GM19467 (cell line): ENCODE data around the gene HTR3D.
"Not testable (repeated sequence)": the region's sequence is repeated elsewhere in the genome, so short reads cannot be mapped to it uniquely, and the experiment has no call there.

Experiments
- ATAC-seq: cut with Tn5 transposase; IDR thresholded peaks from one replicate; pipeline ENCODE4 v1.9.1; 2021; ENCODE audit warnings: mild to moderate bottlenecking, moderate library complexity; ENCODE audit not compliant: unreplicated experiment

Gene HTR3D

DNA sequence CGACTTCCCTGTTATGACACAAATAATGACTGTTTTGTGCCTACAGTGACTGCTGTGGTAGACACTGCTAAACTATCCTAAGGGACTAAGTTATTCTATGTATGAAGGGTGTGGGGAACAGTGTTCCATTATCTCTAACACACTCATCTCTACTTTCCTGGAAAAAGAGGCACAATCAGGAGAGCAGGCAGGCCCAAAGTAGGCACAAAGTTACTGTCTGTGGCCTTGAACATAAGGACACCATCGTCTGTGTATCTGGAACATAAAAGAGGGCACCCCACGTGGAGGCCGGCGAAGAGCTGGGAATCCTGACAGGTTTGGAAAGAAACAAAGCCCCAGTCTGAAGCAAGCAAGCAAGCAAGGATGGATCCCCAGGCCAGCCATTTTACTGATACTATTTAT lies 15.4 kb upstream of the HTR3D start:
- no peak for ATAC-seq

DNA sequence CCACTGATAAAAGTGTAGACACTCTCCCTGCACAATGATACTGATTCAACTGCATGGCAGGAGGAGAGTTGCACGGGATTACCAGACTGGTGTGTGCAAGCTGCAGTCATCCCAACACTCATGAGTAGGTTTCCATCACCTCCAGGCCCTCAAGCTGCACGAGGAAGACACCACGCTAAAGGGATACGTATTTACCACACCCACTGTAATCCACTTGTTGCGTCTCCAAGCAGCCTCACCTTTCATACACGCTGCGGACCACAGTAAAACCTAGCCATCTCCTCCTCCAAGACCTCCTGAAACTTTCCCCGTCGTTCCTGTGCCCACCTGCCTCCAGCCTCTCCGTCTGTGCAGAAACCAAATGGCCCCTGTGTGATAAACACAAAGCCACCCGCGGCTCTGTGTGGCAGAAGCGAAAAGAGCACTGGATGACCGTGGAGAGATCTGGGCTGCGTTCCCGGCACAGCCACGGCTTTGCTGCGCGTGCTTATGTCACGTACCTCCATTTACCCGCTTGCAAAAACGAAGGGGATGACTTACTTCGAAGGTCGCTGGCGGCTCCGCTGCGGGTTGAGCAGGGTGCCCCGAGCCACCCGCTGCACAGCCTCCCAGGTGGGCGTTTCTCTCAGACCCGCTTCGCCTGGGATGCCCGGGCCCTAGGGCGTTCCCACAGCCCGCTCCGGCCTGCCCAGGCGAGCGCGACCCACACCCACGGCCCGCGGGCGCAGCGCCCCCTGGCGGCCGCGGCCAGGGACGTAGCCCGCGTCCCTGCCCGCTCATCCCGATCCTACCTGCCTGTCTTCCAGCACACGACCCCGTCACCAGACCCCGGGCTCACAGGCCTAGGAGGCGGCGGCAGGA lies 14.5 kb upstream of the HTR3D start:
- ATAC-seq, result peak; percentile 73

DNA sequence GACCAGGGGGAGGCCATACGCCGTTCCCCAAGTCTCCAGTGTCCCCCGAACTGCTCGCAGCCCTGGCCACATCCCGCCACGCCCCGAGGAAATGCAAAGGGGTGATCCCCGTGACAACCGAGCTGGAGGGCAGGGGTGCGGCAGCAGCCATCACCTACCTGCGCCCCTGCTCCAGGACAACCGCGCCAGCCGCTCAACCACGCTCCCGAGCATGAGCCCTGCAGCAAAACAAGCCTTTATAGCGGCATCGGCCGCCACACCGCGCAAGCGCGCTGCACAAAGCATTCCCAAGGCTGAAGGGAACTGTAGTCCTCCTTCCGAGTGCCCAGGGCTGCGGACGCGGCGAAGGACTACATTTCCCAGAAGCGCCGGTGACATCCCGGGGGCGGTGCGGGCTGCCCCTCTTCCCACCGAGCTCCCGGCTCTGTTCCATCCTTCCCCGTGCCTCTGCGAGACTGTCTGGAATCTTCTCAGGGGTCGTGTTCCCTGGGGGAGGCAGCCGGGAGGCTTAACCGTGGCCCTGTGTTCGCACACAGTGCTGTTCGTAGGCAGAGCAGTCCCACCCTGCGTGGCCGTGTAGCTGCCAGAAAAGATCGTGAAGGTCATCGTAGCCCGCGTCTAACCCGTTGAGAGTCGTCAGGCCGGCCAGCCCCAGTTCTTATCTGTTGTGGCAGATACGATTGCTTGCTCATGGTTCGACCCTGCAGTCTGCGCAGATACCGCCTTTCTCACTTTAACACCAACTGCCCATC lies 13.7 kb upstream of the HTR3D start, which contains the start of gene ABCC5:
Gene ABCC5 (minus strand): TSS at position 213 of the 752 bp plus-strand sequence. CDS start 3,492 bp downstream, outside the sequence.
- peak; percentile 97 for ATAC-seq

DNA sequence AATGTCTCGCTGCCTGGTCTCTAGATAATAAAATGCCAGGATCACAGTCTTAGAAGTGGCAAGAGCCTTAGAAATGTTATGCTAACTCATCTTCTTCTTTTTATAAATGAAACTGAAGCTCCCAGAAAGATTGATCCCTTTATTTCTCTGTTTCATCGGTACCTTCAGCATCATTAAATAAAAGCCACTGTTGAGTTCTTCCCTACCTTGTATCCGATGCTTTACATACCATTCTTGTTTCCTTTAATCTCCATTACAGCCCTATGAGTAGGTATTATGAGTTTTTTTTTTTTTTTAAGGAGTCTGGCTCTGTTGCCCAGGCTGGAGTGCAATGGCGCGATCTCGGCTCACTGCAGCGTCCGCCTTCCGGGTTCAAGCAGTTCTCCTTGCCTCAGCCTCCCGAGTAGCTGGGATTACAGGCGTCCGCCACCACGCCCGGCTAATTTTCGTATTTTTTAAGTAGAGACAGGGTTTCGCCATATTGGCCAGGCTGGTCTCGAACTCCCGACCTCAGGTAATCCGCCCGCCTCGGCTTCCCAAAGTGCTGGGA lies 13.0 kb upstream of the HTR3D start:
- no peak for ATAC-seq

DNA sequence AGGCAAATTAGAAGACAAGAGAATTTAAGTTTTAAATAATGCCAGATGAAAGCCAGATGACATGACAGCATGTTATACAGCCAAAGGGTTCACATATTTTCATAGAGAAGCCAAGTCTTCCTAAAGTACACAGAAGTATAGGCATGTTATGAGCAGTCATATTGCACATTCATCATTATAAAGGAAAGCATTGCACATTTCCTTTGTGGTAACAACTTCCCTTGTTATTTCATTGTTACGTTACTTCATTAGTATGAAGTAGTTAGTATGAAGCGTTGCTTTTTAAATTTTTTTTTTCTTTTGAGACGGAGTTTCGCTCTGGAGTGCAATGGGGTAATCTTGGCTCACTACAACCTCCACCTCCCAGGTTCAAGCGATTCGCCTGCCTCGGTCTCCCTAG lies 9.2 kb upstream of the HTR3D start:
- no peak for ATAC-seq

DNA sequence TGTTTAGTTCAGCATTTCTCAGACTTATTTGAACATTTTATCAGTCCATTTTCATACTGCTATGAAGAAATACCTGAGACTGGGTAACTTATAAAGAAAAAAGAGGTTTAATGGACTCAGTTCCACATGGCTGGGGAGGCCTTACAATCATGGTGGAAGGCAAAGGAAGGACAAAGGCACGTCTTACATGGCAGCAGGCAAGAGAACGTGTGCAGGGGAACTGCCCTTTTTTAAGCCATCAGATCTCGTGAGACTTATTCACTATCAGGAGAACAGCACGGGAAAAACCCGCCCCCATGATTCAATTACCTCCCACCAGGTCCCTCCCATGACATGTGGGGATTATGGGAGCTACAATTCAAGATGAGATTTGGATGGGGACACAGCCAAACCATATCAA lies 6.3 kb upstream of the HTR3D start:
- ATAC-seq, result not testable (repeated sequence)

DNA sequence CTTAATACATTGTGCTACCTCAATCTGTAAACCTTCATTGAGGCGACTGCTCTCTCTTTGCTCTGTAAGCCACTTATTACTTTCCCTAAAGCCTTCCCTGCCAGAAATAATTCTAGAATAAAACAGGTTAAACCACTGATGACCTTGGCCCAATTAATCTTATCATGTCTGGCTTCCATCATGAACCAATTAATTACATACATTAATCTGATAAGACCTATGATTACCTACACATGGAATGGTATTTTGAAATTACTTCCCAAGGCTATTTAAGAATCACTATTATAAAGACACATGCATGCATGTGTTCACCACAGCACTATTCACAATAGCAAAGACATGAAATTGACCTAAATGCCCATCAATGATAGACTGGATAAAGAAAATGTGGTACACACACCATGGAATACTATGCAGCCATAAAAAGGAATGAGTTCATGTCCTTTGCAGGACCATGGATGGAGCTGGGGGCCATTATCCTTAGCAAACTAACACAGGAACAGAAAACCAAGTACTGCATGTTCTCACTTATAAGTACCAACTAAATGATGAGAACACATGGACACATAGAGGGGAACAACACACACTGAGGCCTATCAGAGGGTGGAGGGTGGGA lies 3.2 kb upstream of the HTR3D start:
- ATAC-seq, result not testable (repeated sequence)

DNA sequence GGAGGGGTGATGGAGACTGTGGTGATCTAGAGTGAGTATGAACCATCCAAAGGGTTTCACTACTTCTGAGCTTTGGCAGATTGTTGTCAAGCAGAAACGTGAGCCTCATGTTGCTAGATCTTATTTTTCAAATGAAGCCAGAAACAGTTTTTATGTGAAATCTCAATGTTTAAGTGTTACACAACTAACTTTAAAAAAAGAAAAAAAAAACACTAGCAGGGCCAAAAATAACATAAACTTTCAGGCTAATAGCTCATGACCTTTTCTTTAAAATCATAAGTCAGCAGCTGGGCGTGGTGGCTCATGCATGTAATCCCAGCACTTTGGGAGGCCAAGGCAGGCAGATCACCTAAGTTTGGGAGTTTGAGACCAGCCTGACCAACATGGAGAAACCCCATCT lies 2.1 kb upstream of the HTR3D start:
- no peak for ATAC-seq

DNA sequence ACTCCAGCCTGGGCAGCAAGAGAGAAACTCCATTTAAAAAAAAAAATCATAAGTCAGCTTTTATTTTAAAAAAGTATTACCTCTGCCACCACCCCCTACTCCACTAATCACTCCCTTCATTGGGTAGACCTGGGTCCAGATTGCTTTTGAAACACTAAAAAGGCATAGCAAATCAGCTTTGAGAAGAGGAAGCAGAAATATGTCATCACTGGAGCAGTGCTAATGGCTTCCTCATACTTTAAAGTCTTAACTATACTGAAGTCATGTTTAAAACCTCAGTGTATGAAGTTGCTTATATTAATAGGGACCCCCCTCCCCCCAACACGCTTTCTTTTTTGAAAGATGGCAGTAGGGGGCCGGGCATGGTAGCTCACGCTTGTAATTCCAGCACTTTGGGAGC lies 1.0 kb upstream of the HTR3D start:
- ATAC-seq, result no peak

DNA sequence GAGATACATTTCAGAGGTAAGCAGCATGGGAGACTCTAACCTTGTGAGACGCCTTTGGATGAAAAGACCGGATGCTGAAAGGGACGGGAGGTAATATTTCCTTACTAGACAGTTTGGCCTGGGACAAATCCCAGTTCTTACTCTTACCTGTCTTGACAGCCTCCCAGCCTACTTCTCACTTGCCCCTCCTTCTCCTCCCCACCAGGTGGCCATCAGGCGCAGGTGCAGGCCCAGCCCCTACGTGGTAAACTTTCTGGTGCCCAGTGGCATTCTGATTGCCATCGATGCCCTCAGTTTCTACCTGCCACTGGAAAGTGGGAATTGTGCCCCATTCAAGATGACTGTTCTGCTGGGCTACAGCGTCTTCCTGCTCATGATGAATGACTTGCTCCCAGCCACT lies 6.3 kb downstream of the HTR3D start:
- ATAC-seq, result no peak

DNA sequence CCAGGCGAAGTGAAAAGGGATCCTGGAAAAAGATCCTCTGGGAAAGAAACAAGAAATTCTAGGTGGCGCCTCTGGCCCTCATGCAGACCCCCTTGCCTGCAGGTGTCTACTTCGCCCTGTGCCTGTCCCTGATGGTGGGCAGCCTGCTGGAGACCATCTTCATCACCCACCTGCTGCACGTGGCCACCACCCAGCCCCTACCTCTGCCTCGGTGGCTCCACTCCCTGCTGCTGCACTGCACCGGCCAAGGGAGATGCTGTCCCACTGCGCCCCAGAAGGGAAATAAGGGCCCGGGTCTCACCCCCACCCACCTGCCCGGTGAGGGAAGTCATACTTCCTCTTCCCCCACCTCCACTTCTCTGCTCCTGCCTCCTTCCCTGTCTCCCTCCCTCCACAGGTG lies 6.8 kb downstream of the HTR3D start:
- ATAC-seq, result not testable (repeated sequence)

DNA sequence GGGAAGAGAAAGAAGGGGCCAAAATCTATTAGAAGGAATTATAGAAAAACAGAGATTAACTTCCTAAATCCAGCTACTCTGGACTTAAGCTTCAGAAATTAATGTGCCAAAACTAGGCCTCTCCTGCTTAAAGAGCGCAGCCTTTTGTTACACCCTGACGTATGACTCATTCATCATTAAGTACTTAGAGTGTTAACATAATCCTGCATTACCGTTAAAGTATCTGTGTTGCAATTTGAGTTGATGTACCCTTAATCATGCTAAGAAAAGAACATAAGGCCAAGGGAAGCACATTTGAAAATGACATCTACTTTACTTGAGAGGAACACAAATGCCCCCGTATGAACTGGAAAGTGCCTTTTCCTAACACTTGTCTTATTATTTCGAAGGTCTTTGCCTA lies 7.9 kb downstream of the HTR3D start:
- no peak for ATAC-seq

DNA sequence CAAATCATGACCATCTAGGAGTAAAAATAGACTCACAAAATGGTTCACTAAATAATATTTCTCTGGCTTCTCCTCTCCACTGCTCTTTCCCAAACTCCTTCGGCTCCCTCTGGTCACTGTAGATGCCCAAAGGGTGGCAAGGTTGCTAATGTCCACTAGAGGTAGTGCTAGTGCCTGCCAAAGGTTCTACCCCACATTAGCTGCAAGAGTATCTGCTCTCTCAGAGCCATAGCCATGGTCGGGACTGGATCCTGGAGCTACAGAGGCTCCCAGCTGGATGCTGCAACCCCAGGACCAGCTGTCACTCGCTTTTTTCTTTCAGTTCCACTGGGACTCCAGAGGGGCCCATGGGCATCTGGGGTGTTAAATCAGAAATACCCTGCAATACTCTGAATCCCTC lies 8.5 kb downstream of the HTR3D start:
- ATAC-seq, result no peak

DNA sequence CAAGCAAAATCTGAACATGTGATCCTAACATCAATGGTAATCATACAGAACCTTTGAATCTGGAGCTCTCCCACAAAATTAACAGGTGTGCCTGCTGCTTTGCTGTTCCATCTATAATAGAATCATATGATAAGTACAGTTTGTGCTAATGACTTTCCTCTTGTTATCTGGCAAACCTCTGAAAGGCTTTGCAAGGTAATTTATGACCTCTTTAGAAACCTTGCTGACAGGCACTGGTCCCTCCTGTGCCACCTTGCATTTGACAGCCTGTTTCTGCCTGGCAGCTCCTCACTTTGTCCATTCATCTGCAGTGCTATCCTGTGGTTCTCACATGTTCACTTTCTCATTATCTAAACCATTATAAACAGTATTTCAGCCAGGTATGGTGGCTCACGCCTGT lies 11.1 kb downstream of the HTR3D start:
- no peak for ATAC-seq

DNA sequence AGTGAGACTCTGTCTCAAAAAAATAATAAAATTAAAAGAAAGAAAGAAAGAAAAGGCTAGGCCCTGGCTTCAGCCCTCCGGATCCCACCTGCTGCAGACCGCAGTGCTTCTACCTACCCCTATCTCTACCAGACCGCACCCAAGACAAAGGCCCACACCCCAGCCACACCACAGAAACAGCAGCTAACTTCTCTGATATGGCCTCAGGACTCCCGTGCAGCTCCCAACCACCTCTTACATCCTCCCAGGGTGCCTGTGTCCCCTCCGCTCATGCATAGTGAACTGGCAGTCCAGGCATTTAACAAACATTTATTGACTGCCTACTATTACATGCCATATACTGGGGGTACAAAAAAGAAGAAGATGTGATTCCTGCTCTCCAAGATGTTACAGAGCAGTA lies 14.5 kb downstream of the HTR3D start:
- no peak for ATAC-seq

DNA sequence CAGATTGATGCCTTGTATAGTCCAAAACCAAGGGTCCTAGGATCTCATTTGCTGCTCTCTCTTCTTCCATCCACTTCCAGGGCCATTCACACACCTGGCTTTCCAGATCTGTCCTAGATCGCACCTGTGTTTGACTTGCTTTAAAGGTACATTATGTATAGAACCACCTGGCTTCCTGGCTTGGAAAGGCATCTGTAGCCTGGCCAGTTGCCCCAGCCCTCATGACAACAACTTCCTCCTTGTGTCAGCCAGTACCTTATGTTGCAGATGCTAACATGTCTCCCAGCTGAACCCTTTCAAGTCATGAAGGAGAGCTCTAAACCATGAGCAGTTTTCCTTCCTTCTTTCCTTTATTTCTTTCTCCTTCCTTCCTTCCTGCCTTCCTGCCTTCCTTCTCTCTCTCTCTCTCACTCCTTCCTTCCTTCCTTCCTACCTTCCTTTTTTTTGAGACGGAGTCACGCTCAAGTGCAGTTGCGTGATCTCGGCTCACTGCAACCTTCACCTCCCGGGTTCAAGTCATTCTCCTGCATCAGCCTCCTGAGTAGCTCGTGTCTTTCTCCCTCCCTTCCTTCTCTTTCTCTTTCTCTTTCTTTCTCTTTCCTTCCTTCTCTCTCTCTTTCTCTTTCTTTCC lies 18.8 kb downstream of the HTR3D start:
- ATAC-seq, result no peak

DNA sequence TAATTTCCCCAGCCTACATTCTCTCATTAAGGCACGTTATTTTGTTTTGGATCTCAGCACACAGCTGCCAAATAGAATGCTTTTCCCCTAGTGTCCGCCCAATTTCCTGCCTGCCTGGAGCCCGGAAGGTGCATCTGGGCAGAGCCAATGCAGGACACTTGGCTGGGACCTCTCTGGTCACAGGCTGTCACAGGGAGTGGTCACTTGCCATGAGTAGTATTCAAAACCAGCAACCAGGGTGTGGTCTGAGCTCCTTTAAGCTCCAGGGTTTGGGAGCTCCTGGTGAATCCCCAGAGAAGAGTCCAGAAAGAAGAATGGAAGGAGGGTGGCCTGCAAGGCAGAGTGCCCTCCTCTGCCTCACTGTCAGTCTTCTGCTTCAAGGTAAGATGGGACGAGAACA lies 21.2 kb downstream of the HTR3D start, which contains the start of gene HTR3C:
Gene HTR3C (plus strand): TSS at position 281 of the 400 bp plus-strand sequence. CDS start 34 bp downstream, at position 315.
- no peak for ATAC-seq

DNA sequence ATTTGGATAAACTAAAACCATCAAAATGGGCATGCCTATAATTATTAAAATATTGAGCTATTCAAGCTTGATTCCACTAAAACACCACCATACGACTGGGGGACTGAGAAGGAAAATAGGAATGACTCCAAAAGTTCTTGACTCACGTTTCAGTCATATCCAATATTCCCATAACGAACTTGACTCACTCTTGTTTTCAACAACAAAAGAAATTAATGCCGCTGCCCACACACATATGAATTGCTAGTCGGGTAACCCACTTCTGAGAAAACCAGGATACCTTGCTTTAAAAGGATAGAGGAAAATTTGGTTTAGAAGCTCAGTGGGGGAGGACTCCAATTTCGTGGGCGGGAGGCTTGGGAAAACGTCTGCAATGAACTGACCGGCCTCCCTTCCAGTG lies 26.5 kb downstream of the HTR3D start:
- no peak for ATAC-seq

DNA sequence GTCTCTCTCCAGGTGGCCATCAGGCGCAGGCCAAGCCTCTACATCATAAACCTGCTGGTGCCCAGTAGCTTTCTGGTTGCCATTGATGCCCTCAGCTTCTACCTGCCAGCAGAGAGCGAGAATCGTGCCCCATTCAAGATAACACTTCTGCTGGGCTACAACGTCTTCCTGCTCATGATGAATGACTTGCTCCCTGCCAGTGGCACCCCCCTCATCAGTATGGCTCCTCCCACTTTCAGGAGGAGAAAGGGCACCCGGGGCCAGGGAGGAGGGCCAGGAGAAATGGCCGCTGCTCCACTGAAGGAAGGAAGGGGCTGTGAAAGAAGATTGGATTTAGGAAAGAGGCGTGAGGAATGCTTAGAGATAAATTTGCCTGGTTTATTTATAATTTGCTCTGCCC lies 27.9 kb downstream of the HTR3D start:
- no peak for ATAC-seq

DNA sequence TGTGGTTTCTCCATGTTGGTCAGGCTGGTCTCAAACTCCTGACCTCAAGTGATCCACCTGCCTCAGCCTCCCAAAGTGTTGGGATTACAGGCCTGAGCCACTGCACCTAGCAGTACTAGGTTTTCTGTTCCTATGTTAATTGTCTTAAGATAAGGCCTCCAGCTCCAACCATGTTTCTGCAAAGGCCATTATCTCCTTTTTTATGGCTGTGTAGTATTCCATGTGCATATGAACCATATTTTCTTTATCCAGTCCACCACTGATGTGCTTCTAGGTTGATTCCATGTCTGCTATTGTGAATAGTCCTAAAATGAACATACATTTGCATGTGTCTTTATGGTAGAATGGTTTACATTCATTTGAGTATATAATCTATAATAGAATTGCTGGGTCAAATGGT lies 31.1 kb downstream of the HTR3D start:
- no peak for ATAC-seq

DNA sequence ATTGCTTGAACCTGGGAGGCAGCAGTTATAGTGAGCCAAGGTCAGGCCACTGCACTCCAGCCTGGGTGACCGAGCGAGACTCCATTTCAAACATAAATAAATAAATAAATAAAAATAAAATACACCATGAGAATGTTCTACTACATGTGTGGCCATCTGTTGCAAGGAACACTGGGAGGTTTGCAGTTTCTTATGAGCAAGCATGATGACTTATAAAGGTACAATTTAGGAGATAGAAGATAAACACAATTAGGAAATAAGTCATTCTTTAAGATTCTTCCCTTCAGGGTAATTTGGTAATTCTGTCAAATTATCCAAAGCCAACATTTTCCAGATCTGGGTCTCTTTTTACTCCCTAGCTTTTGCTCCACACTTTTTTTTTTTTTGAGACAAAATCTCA lies 34.7 kb downstream of the HTR3D start:
- ATAC-seq, result no peak
